Activated CD4-positive, alpha-beta T cell treated with anti-CD3 and anti-CD28 coated beads, Interleukin-2, amount 10 ng/mL, durations not matched to agents 24 days and 14 days (primary cell): ENCODE results near the gene LRCH1. TPM values are rescaled to one million over a fixed set of nuclear protein-coding genes. Genes with fewer than 3 reads are reported as not detected.
A peak's percentile ranks its signal among the peaks of the same experiment; 100 is the strongest.

Experiments used
- DNase-seq: peaks from one replicate; pipeline ENCODE4 v3.0.0; 2022
- H3K27ac Mint-ChIP-seq: one replicate; pipeline ENCODE4 v1.8.0; 2022; ENCODE audit warnings: mild to moderate bottlenecking, mixed read lengths
- H3K27me3 Mint-ChIP-seq: one replicate; pipeline ENCODE4 v1.8.0; 2022; ENCODE audit warnings: mixed read lengths
- H3K36me3 Mint-ChIP-seq: one replicate; pipeline ENCODE4 v1.8.0; 2022; ENCODE audit warnings: low read depth, mild to moderate bottlenecking, mixed read lengths
- H3K4me1 Mint-ChIP-seq: one replicate; pipeline ENCODE4 v1.8.0; 2021; ENCODE audit warnings: mixed read lengths
- H3K4me3 Mint-ChIP-seq: one replicate; pipeline ENCODE4 v1.8.0; 2022; ENCODE audit warnings: mild to moderate bottlenecking, moderate library complexity, mixed read lengths
- H3K9me3 Mint-ChIP-seq: one replicate; pipeline ENCODE4 v1.8.0; 2021; ENCODE audit warnings: mixed read lengths
- intact Hi-C: fragments of 100-400 bp; cut with micrococcal nuclease; formaldehyde crosslinking; loops from one replicate; pipeline ENCODE4 v1.15.1; 2023
- total RNA-seq: library from RNA; stranded (reverse); gene quantifications from 2 replicates; pipeline ENCODE4 v1.2.3, GENCODE V29; 2022

The LRCH1 gene
- total RNA-seq, 1 donor from 2014 or later: 18.3 TPM

DNA sequence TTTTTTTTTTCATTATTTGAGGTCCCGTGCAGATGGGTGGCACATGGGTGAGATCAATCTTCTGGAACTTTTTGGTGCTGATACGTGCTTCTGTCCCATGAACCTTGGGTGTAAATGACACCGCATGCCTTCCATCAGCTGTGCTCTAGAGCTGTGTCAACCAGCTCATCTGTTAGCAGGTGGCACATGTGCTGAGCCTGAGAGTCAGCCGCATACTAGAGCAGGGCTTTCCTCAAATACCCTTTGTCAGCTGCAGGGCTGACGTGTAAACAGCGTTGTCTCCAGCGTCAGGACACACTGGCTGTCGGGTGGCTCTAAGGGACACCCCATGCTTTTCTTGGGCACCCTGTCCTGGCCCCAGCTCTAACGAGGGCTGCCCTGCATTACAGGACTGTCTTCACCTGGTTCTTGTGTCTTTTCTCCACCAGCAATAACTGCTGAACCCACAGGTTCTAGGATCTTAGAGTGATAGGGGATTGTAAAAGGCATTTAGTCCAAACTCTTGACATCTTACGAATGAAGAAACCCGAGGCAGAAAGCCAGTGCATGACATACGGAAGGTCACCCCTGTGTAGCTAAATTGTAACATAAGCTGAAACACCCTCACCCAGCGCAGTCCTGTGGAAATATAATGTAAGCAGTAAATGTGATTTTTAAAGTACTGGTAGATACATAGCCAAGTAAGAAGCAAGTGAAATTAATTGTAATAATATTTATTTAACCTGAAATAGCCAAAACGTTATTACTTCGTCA lies 119.5 kb downstream of the LRCH1 start:
- H3K9me3 Mint-ChIP-seq: no peaks in the 10 kb centered on the region
- DNase-seq: no peak
- no peak overlapping the region for H3K27ac Mint-ChIP-seq
- H3K36me3 Mint-ChIP-seq: peaks cover 9% of the 10 kb centered on the region
- H3K4me3 Mint-ChIP-seq: no peak overlapping the region
- H3K27me3 Mint-ChIP-seq: no peaks in the 10 kb centered on the region
- peaks cover 41% of the 10 kb centered on the region for H3K4me1 Mint-ChIP-seq
- intact Hi-C loops: no loop called here

- Mint-ChIP-seq H3K9me3 (no peaks in the 10 kb centered on the region), H3K4me3 (no peak overlapping the region), H3K36me3 (peaks cover 5% of the 10 kb centered on the region), H3K4me1 (peaks cover 23% of the 10 kb centered on the region), H3K27me3 (no peaks in the 10 kb centered on the region), H3K27ac (no peak overlapping the region)
- intact Hi-C loops: no loop called here
- DNase-seq: no peak
Observed at GRCh38 chr13:46675016-46675415, 122.0 kb downstream of the LRCH1 start.

DNA sequence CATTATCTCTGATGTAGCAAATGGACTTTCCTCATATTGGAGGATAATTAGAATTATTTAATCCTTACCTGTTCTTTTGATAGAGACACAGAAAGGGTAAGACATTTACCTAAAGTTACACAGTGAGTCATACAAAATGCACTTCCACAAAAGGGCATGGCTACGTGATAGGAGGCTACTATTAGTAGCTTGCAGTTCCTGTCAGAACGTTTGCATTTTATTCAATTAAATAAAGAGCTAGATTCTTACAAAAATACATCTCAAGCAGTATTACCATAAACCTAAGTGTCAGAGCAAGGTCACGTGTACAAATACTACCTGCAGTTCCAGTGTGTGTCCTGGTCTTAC lies 123.4 kb downstream of the LRCH1 start:
- Mint-ChIP-seq H3K9me3 (no peaks in the 10 kb centered on the region), H3K36me3 (peaks cover 1% of the 10 kb centered on the region), H3K4me1 (peaks cover 20% of the 10 kb centered on the region), H3K27ac (no peak overlapping the region), H3K27me3 (no peaks in the 10 kb centered on the region), H3K4me3 (no peak overlapping the region)
- intact Hi-C loops: no loop called here
- DNase-seq: no peak

DNA sequence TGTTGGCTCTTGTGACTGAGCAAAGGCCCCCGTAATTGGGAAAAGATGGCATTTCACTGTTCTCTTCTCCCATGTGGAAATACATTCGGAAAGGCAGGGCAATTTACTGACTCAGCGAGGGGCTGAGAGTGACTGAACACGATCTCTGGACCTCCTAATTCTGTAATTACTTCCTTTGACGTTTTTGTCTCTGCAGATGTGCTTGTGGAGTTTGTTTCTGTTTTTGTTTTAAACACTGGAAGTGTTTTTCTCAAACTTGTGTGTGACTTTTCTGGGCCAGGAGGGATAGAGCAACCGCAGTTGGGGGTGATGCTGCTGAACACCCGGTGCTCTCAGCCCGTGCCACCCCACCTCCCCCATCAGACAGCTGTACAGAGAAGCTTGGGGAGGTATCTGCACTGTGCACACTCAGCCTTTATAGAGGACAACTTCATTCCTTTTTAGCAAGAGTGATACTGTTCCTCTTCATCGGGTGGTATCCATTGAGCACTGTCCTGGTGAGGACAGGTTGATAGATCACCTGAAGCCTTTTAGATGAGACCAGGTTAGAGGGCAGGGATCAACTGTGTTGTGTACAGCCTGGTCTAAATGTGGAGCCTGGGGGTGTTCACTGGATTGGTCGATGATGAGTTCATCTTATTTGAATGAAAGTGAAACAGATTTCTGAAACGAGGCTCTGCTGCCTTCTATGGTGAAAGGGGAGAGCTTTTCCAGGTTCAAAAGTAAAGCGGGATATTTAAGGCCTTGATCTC lies 126.6 kb downstream of the LRCH1 start:
- peak; percentile 86 for DNase-seq
- intact Hi-C loops: loop anchor here (1.0 to 5.0 kb wide), 4 partner anchors 11 to 125 kb away; no protein-coding TSS in a partner anchor
- no peaks in the 10 kb centered on the region for H3K9me3 Mint-ChIP-seq
- H3K4me1 Mint-ChIP-seq: peaks cover 26% of the 10 kb centered on the region
- H3K36me3 Mint-ChIP-seq: peaks cover 19% of the 10 kb centered on the region
- no peak overlapping the region for H3K27ac Mint-ChIP-seq
- H3K4me3 Mint-ChIP-seq: no peak overlapping the region
- no peaks in the 10 kb centered on the region for H3K27me3 Mint-ChIP-seq

DNA sequence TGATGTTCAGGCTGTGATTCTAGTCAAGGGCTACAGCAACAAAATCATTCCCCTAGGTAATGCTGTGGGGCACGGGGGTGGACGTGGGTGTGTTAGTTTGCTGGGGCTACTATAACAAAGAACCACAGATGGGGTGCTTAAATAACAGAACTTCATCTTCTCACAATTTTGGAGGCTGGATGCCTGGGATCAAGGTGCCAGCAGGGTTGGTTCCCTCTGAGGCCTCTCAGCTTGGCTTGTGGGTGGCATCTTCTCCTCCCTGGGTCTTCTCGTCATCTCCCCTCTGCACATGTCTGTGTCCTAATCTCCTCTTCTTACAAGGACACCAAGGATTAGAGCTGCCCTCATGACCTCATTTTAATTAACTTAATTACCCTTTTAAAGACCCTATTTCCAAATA lies 129.0 kb downstream of the LRCH1 start:
- Mint-ChIP-seq H3K27ac (no peak overlapping the region), H3K9me3 (no peaks in the 10 kb centered on the region), H3K36me3 (peaks cover 31% of the 10 kb centered on the region), H3K27me3 (no peaks in the 10 kb centered on the region), H3K4me3 (no peak overlapping the region), H3K4me1 (peaks cover 18% of the 10 kb centered on the region)
- DNase-seq: no peak
- intact Hi-C loops: loop anchor here (5.0 kb wide), 1 partner anchor 90 kb away; no protein-coding TSS in a partner anchor

- Mint-ChIP-seq H3K27ac (no peak overlapping the region), H3K27me3 (no peaks in the 10 kb centered on the region), H3K36me3 (peaks cover 32% of the 10 kb centered on the region), H3K9me3 (no peaks in the 10 kb centered on the region), H3K4me1 (peaks cover 20% of the 10 kb centered on the region), H3K4me3 (no peak overlapping the region)
- DNase-seq: no peak
- intact Hi-C loops: loop anchor here (5.0 kb wide), 1 partner anchor 90 kb away; no protein-coding TSS in a partner anchor
Observed at GRCh38 chr13:46682707-46683106, 129.7 kb downstream of the LRCH1 start.

DNA sequence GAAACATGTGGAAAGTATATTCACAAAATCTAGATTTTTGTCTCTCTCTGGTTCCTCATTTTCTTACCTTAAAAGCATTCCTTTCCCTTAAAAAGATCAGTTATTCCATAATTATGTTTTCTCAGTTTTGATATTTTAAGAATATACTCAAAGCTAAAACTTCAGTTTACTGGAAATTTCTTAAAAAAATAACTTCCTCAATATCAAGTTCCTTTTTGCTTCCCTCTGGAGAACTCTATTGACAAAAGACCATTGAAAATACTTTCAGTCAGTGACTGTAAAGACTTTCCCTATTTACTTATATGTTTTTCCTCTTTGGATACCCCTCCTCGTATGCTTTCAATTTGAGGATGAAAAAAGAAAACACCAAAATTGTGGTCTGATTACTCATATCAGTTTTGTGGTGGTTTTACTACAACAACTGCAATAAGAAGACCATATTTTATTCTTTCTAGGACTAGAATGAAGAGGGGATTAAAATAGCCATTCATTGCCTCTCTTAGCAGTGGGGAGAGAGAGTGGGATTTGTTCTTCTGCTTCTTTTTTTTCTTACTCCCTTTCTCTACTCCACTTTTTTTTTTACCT lies 130.8 kb downstream of the LRCH1 start:
- H3K4me3 Mint-ChIP-seq: no peak overlapping the region
- DNase-seq: no peak
- no peaks in the 10 kb centered on the region for H3K9me3 Mint-ChIP-seq
- H3K36me3 Mint-ChIP-seq: peaks cover 34% of the 10 kb centered on the region
- intact Hi-C loops: loop anchor here (5.0 kb wide), 1 partner anchor 91 kb away; no protein-coding TSS in a partner anchor
- H3K4me1 Mint-ChIP-seq: peaks cover 22% of the 10 kb centered on the region
- H3K27me3 Mint-ChIP-seq: no peaks in the 10 kb centered on the region
- no peak overlapping the region for H3K27ac Mint-ChIP-seq

DNA sequence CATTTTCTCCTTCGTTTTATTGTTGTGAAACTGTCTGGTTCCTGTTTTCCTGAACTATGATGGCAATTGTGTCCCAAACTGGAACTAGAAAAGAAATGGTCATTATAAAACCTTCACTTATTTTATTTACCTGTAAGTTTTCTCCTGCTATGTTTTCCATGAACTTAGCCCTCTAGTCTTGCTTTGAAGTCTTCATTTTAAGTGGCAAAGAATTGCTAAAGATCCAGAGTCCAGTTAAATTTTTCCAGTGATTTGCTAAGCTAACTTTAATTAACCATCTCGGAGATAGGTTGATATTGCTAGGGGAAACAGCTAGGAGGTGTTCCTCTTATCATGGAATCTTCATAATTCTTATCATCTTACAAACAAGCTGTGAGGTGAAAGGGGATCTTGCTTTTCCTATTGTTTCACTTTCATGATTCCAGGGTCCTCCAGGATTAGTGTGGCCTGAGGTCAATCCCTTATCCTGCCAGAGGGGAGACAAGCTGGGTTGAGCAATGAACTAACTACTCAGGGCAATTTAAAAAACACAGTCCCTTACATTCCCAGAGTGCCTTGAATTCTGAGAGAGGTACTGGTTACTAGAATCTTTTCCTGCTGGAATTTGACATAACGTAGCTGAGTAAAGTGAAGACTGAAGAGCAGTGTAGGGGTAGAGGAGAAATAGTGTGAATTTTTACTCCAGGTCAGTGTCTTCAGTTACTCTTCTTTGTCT lies 131.5 kb downstream of the LRCH1 start:
- Mint-ChIP-seq H3K4me1 (peaks cover 22% of the 10 kb centered on the region), H3K27ac (no peak overlapping the region), H3K36me3 (peaks cover 34% of the 10 kb centered on the region), H3K4me3 (no peak overlapping the region), H3K27me3 (no peaks in the 10 kb centered on the region), H3K9me3 (no peaks in the 10 kb centered on the region)
- DNase-seq: no peak
- intact Hi-C loops: loop anchor here (5.0 kb wide), 1 partner anchor 92 kb away; no protein-coding TSS in a partner anchor

GRCh38 chr13:46685006-46685730 lies 132.2 kb downstream of the LRCH1 start:
- peaks cover 22% of the 10 kb centered on the region for H3K4me1 Mint-ChIP-seq
- H3K27ac Mint-ChIP-seq: no peak overlapping the region
- peaks cover 34% of the 10 kb centered on the region for H3K36me3 Mint-ChIP-seq
- no peak for DNase-seq
- H3K4me3 Mint-ChIP-seq: no peak overlapping the region
- intact Hi-C loops: no loop called here
- H3K27me3 Mint-ChIP-seq: no peaks in the 10 kb centered on the region
- no peaks in the 10 kb centered on the region for H3K9me3 Mint-ChIP-seq

- Mint-ChIP-seq H3K27ac (no peak overlapping the region), H3K4me1 (peaks cover 22% of the 10 kb centered on the region), H3K9me3 (no peaks in the 10 kb centered on the region), H3K36me3 (peaks cover 34% of the 10 kb centered on the region), H3K4me3 (no peak overlapping the region), H3K27me3 (no peaks in the 10 kb centered on the region)
- intact Hi-C loops: no loop called here
- DNase-seq: no peak
Observed at GRCh38 chr13:46686171-46686570, 133.2 kb downstream of the LRCH1 start.

DNA sequence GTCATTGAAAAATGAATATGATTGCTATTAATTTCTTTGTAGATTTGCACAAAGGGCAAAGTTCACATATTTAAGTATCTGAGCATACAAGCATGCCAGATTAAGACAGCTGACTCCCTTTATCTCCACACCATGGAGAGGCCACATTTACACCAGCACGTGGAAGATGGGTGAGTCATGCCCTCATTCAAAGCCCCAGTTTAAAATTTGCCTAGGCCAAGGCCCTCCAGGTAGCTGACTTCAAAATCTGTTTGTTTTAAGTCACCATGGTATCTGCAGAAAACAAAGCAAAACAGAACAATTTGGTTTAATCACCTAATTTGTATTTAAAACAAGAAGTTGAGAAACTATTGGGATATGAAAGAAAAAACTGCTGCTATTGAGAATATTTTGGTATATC lies 134.8 kb downstream of the LRCH1 start:
- H3K27me3 Mint-ChIP-seq: no peaks in the 10 kb centered on the region
- DNase-seq: peak; percentile 72
- intact Hi-C loops: no loop called here

DNA sequence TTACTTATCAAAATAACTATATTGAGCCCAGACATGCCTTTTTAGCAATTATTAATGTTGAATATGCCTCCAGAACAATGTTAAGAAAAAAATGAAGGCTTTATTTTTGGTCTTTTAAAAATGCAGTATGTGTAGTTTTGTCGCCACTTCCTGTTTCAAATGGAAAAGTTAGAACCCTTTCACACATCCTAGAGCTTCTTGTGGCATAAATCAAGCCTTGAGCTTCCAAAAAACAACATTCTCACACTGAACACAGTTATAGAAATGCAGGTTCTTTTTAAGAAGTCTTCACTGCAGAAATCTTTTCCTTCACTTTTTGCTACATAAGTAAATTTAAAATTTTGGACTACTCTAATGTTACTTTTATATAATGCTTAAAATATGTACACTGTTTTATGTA lies 135.3 kb downstream of the LRCH1 start:
- H3K9me3 Mint-ChIP-seq: no peaks in the 10 kb centered on the region
- H3K27me3 Mint-ChIP-seq: no peaks in the 10 kb centered on the region
- H3K27ac Mint-ChIP-seq: no peak overlapping the region
- H3K36me3 Mint-ChIP-seq: peaks cover 35% of the 10 kb centered on the region
- intact Hi-C loops: no loop called here
- H3K4me3 Mint-ChIP-seq: no peak overlapping the region
- DNase-seq: no peak
- H3K4me1 Mint-ChIP-seq: peaks cover 18% of the 10 kb centered on the region

More for the DNA sequence above, 134.8 kb downstream of the LRCH1 start:
- no peak overlapping the region for H3K27ac Mint-ChIP-seq
- peaks cover 22% of the 10 kb centered on the region for H3K4me1 Mint-ChIP-seq
- H3K4me3 Mint-ChIP-seq: no peak overlapping the region
- no peaks in the 10 kb centered on the region for H3K9me3 Mint-ChIP-seq
- H3K36me3 Mint-ChIP-seq: peaks cover 35% of the 10 kb centered on the region

DNA sequence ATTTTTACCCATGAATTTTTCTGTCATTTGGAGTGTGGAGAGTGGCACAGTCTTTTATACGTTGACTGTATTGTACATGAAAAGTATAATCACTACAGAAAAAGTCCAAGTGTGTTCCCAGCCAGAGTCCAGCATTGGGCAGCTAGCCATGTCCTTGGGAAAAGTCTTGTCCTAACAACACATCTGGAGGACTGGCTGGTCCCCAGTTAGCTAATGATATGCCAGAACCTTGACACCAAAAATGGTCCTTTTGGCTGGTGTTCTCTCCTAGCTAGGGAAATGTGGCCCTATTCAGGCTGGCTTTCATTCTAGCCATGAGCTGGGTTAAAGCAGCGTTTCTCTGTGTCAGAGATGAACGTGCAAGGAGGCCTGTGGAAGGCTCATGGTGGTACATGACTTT lies 145.0 kb downstream of the LRCH1 start:
- no peak overlapping the region for H3K27ac Mint-ChIP-seq
- H3K9me3 Mint-ChIP-seq: no peaks in the 10 kb centered on the region
- intact Hi-C loops: no loop called here
- no peaks in the 10 kb centered on the region for H3K27me3 Mint-ChIP-seq
- peaks cover 50% of the 10 kb centered on the region for H3K36me3 Mint-ChIP-seq
- H3K4me1 Mint-ChIP-seq: no peaks in the 10 kb centered on the region
- no peak overlapping the region for H3K4me3 Mint-ChIP-seq
- no peak for DNase-seq
